K562 (cell line): Measurements from ENCODE around the gene SLC16A12.

Source experiments
- ATF3 ChIP-seq, 2 experiments: fragments of 450-650 bp in 1 of 2; sonication (generic) in 1 of 2; formaldehyde crosslinking in 1 of 2; IDR thresholded peaks in 1 of 2; conservative IDR thresholded peaks in 1 of 2; 2 replicates each; pipeline versions ENCODE4 v1.6.1 to v1.8.1; 2016 to 2023; ENCODE audit warnings: mild to moderate bottlenecking in 2 of 2, moderate library complexity in 2 of 2, inconsistent platforms in 1 of 2, missing genetic modification reagents in 1 of 2
- POLR2A ChIP-seq: fragments of 450-650 bp; conservative IDR thresholded peaks from 2 replicates; pipeline ENCODE4 v1.6.1; 2016
- PURB ChIP-seq: sonication (generic); formaldehyde crosslinking; IDR thresholded peaks from 2 replicates; pipeline ENCODE4 v1.9.0; 2021; ENCODE audit warnings: low read depth, mild to moderate bottlenecking, missing genetic modification reagents
- SMARCC2 ChIP-seq: fragments of 450-650 bp; IDR thresholded peaks from 2 replicates; pipeline ENCODE4 v1.6.1; 2017; ENCODE audit warnings: antibody characterized with exemption, moderate library complexity, mild to moderate bottlenecking, low read depth
- TAF7 ChIP-seq: fragments of 450-650 bp; IDR thresholded peaks from 2 replicates; pipeline ENCODE4 v1.6.1; 2016; ENCODE audit warnings: missing genetic modification characterization, missing compliant biosample characterization
- TGIF2 ChIP-seq: sonication (generic); formaldehyde crosslinking; IDR thresholded peaks from 2 replicates; pipeline ENCODE4 v1.8.1; 2022; ENCODE audit warnings: mild to moderate bottlenecking, missing genetic modification reagents, moderate library complexity
- ZBTB1 ChIP-seq: sonication (generic); formaldehyde crosslinking; IDR thresholded peaks from 2 replicates; pipeline ENCODE4 v1.8.1; 2023; ENCODE audit warnings: missing genetic modification reagents, low read depth, mild to moderate bottlenecking, borderline replicate concordance
- TF ChIP-seq, protein P1 (sequence below), 3 experiments: IDR thresholded peaks in 2 of 3; conservative IDR thresholded peaks in 1 of 3; 2 replicates each; pipeline ENCODE4 v1.5.1; 2011 to 2012; ENCODE audit warnings: low read length in 3 of 3, mild to moderate bottlenecking in 3 of 3, control low read depth in 2 of 3, improper control_type of control experiment in 1 of 3, inconsistent platforms in 1 of 3, low read depth in 1 of 3, mixed read lengths in 1 of 3, moderate library complexity in 1 of 3; ENCODE audit not compliant: insufficient read depth in 2 of 3

DNA sequence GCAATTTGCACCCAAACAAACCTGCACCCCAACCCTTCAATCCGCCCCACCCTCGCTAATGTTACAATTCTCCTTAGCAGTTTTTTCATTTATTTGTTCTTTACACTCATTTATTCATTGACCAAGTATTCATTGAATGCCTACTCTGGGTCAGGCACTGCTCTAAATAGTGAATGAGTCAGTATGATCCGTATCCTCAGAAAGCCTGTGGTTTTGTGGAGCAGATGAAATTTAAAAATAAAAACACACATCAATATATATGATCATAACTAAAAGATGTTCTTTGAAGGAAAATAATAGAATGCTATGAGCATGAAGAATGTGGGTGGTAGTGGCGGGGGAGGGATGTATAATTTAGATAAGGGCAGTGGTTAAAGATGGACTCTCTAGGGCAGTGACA is 107.8 kb downstream of the SLC16A12 start:
- TF ChIP-seq ATF3 (IDR thresholded peaks at IDR 0.05) (no peak), ATF3 (CRISPR knock-in tag; conservative IDR thresholded peaks at IDR 0.05) (no peak), TAF7 (tag) (no peak), SMARCC2 (no peak), POLR2A (no peak), TGIF2 (CRISPR knock-in tag) (no peak), PURB (CRISPR knock-in tag) (no peak), ZBTB1 (CRISPR knock-in tag) (no peak)
- TF ChIP-seq, protein P1, sequence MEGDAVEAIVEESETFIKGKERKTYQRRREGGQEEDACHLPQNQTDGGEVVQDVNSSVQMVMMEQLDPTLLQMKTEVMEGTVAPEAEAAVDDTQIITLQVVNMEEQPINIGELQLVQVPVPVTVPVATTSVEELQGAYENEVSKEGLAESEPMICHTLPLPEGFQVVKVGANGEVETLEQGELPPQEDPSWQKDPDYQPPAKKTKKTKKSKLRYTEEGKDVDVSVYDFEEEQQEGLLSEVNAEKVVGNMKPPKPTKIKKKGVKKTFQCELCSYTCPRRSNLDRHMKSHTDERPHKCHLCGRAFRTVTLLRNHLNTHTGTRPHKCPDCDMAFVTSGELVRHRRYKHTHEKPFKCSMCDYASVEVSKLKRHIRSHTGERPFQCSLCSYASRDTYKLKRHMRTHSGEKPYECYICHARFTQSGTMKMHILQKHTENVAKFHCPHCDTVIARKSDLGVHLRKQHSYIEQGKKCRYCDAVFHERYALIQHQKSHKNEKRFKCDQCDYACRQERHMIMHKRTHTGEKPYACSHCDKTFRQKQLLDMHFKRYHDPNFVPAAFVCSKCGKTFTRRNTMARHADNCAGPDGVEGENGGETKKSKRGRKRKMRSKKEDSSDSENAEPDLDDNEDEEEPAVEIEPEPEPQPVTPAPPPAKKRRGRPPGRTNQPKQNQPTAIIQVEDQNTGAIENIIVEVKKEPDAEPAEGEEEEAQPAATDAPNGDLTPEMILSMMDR (IDR thresholded peaks at IDR 0.05 in 2 of 3, conservative IDR thresholded peaks at IDR 0.05 in 1 of 3; ENCODE audit: insufficient read depth in 2 of 3, low read depth in 1 of 3, low read length in 3 of 3), result no peak
